Pancreas (tissue), 10 donors: ENCODE measurements around the gene TANC1. TPM values are rescaled to one million over a fixed set of nuclear protein-coding genes. Genes with fewer than 3 reads are reported as not detected.

Experiments
- ATAC-seq, 4 donors: fragments of 200-7000 bp; cut with Tn5 transposase; one replicate each; pipeline versions ENCODE4 v1.8.0 to v1.9.1; 2020; ENCODE audit warnings: mild to moderate bottlenecking in 4 of 4, moderate library complexity in 4 of 4
- DNase-seq, 6 donors: peaks; one replicate each; pipeline ENCODE4 v3.0.0-alpha.2; 2020
- FAIRE-seq: peaks from 2 replicates; lab custom pipeline; 2012; peaks lifted over from hg19 to GRCh38; lab: Jason Lieb, UNC
- H3K27ac ChIP-seq, 4 donors: fragments of 200-600 bp; sonication (generic); 1 replicate in 3 of 4; 2 replicates in 1 of 4; pipeline versions ENCODE4 v1.5.0 to v1.8.0; 2020
- H3K27me3 ChIP-seq, 4 donors: fragments of 200-600 bp; one replicate each; pipeline ENCODE4 v1.8.0; 2021
- H3K36me3 ChIP-seq, 3 donors: fragments of 200-600 bp; sonication (generic) in 1 of 3; one replicate each; pipeline versions ENCODE4 v1.5.0 to v1.8.0; 2020 to 2021
- H3K4me1 ChIP-seq, 3 donors: fragments of 200-600 bp; one replicate each; pipeline ENCODE4 v1.8.0; 2021
- H3K4me3 ChIP-seq, 4 donors: fragments of 200-600 bp; sonication (generic) in 2 of 4; one replicate each; pipeline versions ENCODE4 v1.5.0 to v1.8.0; 2020 to 2021
- H3K9me3 ChIP-seq, 4 donors: fragments of 200-600 bp; one replicate each; pipeline ENCODE4 v1.8.0; 2021
- WGBS, 2 donors: extraction: QIAGEN DNeasy Blood & Tissue Kit; methylation state at CpG; one replicate each; pipeline ENCODE4 v1.1.7; 2013; 5-methylcytosine and 5-hydroxymethylcytosine counted together
- intact Hi-C, 3 donors: fragments of 100-400 bp; cut with DNase I; formaldehyde crosslinking; loops; one replicate each; pipeline versions ENCODE4 v1.11.1 to v1.14.2; 2022
- polyA plus RNA-seq, 2 donors: library from polyadenylated mRNA; stranded (reverse); fragments of 200-250 nt; gene quantifications; one replicate each; pipeline ENCODE4 v1.2.3, GENCODE V29; 2013
- total RNA-seq, 6 donors: library from RNA; stranded (reverse); fragmentation: NEBNext Ultra II Directional in 4 of 6; extraction: Animal tissue kit (Norgen Biotek cat#: 25700) in 4 of 6; gene quantifications; one replicate each; pipeline versions ENCODE4 v1.2.1 to v1.2.4, GENCODE V29; 2021 to 2023
- TF ChIP-seq, protein P1 (sequence below), 4 donors: fragments of 200-600 bp; sonication (generic) in 3 of 4; IDR thresholded peaks; one replicate each; pipeline versions ENCODE4 v1.5.0 to v1.8.0; 2021; ENCODE audit warnings: antibody characterized with exemption in 4 of 4
- donor health status: healthy with polysubstance abuse.
- donor health status: DM: no; HTN: no; CAD: no; lungs with moderate emphysema.
- donor health status: DM: no; HTN: no; CAD: no.
- donor health status: control.
- donor health status: control.
- donor health status: Bipolar disorder and iron deficiency.
- donor health status: DM: yes; HTN: yes; CAD: no.
- donor health status: DM: no; HTN: no; CAD: no.
- donor health status: DM: no; HTN: no; CAD: no.
- donor health status: DM: yes; HTN: yes; CAD: no.

Gene TANC1
- total and polyA plus RNA-seq, 8 donors: 9.0 to 17.6 (median 10.5) TPM

DNA sequence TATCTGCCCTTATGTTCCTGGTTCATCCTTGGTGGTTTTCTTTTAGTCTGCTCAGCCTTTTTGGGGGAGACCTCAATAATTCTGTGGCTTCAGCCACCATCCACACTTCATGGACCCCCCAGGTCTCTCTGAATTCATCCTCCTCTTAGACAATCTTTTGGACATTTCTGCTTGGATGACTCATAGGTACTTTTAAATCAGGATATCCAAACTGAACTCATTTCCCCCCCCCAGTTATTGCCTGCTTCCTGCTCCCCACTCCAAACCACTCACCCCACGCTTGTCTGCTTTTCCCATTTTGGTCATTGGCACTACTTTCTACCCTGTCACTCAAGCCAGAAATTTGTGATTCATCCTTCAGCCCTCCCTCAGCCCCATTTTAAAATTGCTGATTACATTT lies 78.5 kb downstream of the TANC1 start:
- intact Hi-C loops: loop anchor here in 1 of 3 donors (10.0 kb wide), 1 partner anchor 68 kb away; no protein-coding TSS in a partner anchor
- 72 to 78% methylated on average over 1 of the region's 1 CpG for WGBS, 2 donors
- peak in 1 of 4 donors; percentile 38 for ATAC-seq
- no peak for DNase-seq
- H3K4me3 ChIP-seq: no peak overlapping the region
- H3K9me3 ChIP-seq: no peaks in the 10 kb centered on the region
- H3K36me3 ChIP-seq: no peaks in the 10 kb centered on the region
- no peak for FAIRE-seq
- H3K27me3 ChIP-seq: no peaks in the 10 kb centered on the region
- no peak overlapping the region for H3K27ac ChIP-seq
- H3K4me1 ChIP-seq: peaks cover 7 to 15% (median 7%) of the 10 kb centered on the region in 3 donors
- TF ChIP-seq, protein P1, sequence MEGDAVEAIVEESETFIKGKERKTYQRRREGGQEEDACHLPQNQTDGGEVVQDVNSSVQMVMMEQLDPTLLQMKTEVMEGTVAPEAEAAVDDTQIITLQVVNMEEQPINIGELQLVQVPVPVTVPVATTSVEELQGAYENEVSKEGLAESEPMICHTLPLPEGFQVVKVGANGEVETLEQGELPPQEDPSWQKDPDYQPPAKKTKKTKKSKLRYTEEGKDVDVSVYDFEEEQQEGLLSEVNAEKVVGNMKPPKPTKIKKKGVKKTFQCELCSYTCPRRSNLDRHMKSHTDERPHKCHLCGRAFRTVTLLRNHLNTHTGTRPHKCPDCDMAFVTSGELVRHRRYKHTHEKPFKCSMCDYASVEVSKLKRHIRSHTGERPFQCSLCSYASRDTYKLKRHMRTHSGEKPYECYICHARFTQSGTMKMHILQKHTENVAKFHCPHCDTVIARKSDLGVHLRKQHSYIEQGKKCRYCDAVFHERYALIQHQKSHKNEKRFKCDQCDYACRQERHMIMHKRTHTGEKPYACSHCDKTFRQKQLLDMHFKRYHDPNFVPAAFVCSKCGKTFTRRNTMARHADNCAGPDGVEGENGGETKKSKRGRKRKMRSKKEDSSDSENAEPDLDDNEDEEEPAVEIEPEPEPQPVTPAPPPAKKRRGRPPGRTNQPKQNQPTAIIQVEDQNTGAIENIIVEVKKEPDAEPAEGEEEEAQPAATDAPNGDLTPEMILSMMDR (IDR thresholded peaks at IDR 0.05): no peak

DNA sequence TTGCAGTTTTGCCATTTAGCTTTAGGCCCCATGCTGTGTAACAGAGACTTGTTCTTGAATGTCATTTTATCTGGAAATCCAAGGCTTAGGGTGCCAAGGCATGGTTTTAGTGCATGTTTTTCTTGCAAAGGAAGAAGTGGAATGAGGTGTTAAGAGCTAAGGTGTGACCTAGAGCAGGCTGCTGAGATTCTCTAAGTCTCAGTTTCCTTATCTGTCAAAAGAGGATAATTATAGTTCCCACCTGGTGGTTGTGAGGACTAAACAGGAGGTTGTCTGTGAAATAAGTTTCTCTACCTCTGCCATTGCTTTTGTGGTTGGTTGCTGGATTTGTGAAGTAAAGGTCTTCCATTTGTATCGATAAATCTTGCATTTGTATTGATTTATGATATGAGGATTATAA lies 82.0 kb downstream of the TANC1 start:
- no peak overlapping the region for H3K4me3 ChIP-seq
- no peaks in the 10 kb centered on the region for H3K27me3 ChIP-seq
- 94 to 98% methylated on average over 1 of the region's 1 CpG for WGBS, 2 donors
- intact Hi-C loops: no loop called here
- no peak overlapping the region for H3K27ac ChIP-seq
- no peaks in the 10 kb centered on the region for H3K36me3 ChIP-seq
- no peaks in the 10 kb centered on the region for H3K9me3 ChIP-seq
- TF ChIP-seq, protein P1 (IDR thresholded peaks at IDR 0.05): no peak
- peaks cover 0 to 9% (median 3%) of the 10 kb centered on the region in 3 donors for H3K4me1 ChIP-seq
- no peak for DNase-seq
- FAIRE-seq: no peak
- no peak for ATAC-seq

DNA sequence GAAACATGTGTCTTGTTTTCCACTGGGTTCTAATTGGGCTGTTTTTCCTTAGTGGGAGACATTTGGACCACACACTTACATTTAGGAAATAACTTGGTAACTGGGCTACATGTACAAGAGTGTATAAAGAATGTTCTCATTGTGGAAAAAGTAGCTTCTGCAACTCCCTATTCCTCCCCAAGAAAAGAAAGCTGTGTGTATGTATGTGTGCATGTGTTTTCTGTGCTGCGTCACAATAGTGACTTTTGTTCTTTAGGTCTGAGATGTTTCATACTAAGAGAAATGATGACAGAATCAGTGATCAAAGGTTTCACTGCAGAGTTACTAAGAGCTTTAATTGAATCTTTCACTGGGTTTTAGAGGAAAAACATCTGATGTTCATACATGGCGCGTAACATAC lies 82.7 kb downstream of the TANC1 start:
- Histone ChIP-seq H3K27ac (no peak overlapping the region), H3K4me1 (peaks cover 0 to 4% (median 0%) of the 10 kb centered on the region in 3 donors), H3K36me3 (no peaks in the 10 kb centered on the region), H3K9me3 (no peaks in the 10 kb centered on the region), H3K4me3 (no peak overlapping the region), H3K27me3 (no peaks in the 10 kb centered on the region)
- TF ChIP-seq, protein P1 (IDR thresholded peaks at IDR 0.05): no peak
- 98 to 100% methylated on average over 3 of the region's 3 CpGs for WGBS, 2 donors
- ATAC-seq: no peak
- intact Hi-C loops: no loop called here
- DNase-seq: no peak
- no peak for FAIRE-seq

DNA sequence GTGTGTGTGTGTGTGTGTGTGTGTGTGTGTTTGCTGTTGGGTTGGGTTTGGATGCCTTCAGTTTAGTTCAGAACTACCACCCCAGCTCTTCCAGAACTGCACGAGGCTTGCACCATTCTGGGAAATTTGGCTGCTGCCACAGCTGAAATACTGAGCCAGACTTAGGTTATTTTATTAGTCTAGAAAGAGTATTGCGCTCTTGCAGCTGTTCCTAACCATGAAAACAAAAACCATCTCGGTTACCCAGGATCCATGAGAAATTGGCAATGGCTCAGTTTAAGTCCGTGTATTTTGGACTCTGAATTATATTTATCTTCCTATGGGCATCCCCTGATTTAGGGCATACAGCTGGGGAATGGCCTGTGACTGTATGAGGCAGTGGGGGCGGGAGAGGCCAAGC lies 83.2 kb downstream of the TANC1 start:
- FAIRE-seq (no peak), DNase-seq (no peak), ATAC-seq (no peak)
- Histone ChIP-seq H3K4me1 (peaks cover 0 to 4% (median 0%) of the 10 kb centered on the region in 3 donors), H3K4me3 (no peak overlapping the region), H3K9me3 (no peaks in the 10 kb centered on the region), H3K36me3 (no peaks in the 10 kb centered on the region), H3K27ac (no peak overlapping the region), H3K27me3 (no peaks in the 10 kb centered on the region)
- TF ChIP-seq, protein P1 (IDR thresholded peaks at IDR 0.05): no peak
- WGBS, 2 donors: 64 to 66% methylated on average over 5 of the region's 5 CpGs
- intact Hi-C loops: no loop called here

DNA sequence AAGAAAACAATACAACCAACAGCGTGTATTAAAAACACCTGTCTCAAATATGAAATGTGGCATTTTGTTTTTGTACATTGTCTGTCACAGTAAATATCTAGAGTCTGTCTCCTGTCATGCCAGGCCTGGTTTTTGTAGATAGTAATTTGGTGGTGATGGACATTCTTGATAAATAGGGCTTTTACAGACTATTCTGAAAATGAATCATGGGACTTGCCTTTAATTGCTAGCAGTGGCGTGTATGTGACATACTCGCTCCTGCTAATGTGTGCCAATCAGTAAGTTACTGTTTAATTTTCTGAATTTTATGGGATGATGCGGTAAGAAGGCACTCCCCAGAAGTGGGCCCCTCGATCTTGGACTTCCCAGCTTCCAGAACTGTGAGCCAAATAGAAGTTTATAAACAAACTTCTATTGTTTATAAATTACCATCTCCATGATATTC lies 83.7 kb downstream of the TANC1 start:
- intact Hi-C loops: no loop called here
- no peaks in the 10 kb centered on the region for H3K9me3 ChIP-seq
- H3K4me3 ChIP-seq: no peak overlapping the region
- FAIRE-seq: no peak
- whole genome bisulfite sequencing, 2 donors: 74 to 77% methylated on average over 5 of the region's 5 CpGs
- H3K36me3 ChIP-seq: no peaks in the 10 kb centered on the region
- TF ChIP-seq, protein P1 (IDR thresholded peaks at IDR 0.05): no peak
- DNase-seq: no peak
- H3K27me3 ChIP-seq: no peaks in the 10 kb centered on the region
- H3K27ac ChIP-seq: no peak overlapping the region
- peaks cover 0 to 4% (median 0%) of the 10 kb centered on the region in 3 donors for H3K4me1 ChIP-seq
- ATAC-seq: no peak
